ENCODE data around the gene EIF4G3. TPM values are rescaled to one million over a fixed set of nuclear protein-coding genes. Genes with fewer than 3 reads are reported as not detected.

EIF4G3 gene
- total RNA-seq, 4 donors from 2014 or later = 24.4 to 57.0 (median 27.9) TPM

- TF ChIP-seq POLR2A (IDR thresholded peaks at IDR 0.05) = no peak
- TF ChIP-seq CTCF (IDR thresholded peaks at IDR 0.05) = no peak
- intact Hi-C loops (cut with DNase I; ENCODE audit: low total_unique reads) = no loop called here
- 97 to 100% methylated on average over 2 of the region's 2 CpGs for WGBS, 2 donors
- no peak overlapping the region for H3K4me3 ChIP-seq (ENCODE audit: low read depth, poor library complexity, severe bottlenecking)
- DNase-seq (ENCODE audit: low spot score in 2 of 2) = no peak
Observed at GRCh38 chr1:21168444-21168843, 8.3 kb downstream of the EIF4G3 start.

GRCh38 chr1:21165646-21166045 is 11.1 kb downstream of the EIF4G3 start:
- WGBS, 2 donors = 78 to 95% methylated on average over 1 of the region's 1 CpG
- TF ChIP-seq POLR2A (IDR thresholded peaks at IDR 0.05) = no peak
- no peak for TF ChIP-seq CTCF (IDR thresholded peaks at IDR 0.05)
- H3K4me3 ChIP-seq (ENCODE audit: low read depth, poor library complexity, severe bottlenecking) = no peak overlapping the region
- no peak for DNase-seq (ENCODE audit: low spot score in 2 of 2)
- intact Hi-C loops (cut with DNase I; ENCODE audit: low total_unique reads) = no loop called here

- no peak for DNase-seq (ENCODE audit: low spot score in 2 of 2)
- intact Hi-C loops (cut with DNase I; ENCODE audit: low total_unique reads) = no loop called here
- H3K4me3 ChIP-seq (ENCODE audit: low read depth, poor library complexity, severe bottlenecking) = no peak overlapping the region
- 67 to 68% methylated on average over 2 of the region's 2 CpGs for WGBS, 2 donors
- no peak for TF ChIP-seq POLR2A (IDR thresholded peaks at IDR 0.05)
- TF ChIP-seq CTCF (IDR thresholded peaks at IDR 0.05) = no peak
Observed at GRCh38 chr1:21165076-21165475, 11.6 kb downstream of the EIF4G3 start.

GRCh38 chr1:21164266-21164665 is 12.4 kb downstream of the EIF4G3 start:
- DNase-seq (ENCODE audit: low spot score in 2 of 2) = no peak
- H3K4me3 ChIP-seq (ENCODE audit: low read depth, poor library complexity, severe bottlenecking) = no peak overlapping the region
- TF ChIP-seq CTCF (IDR thresholded peaks at IDR 0.05) = no peak
- TF ChIP-seq POLR2A (IDR thresholded peaks at IDR 0.05) = no peak
- intact Hi-C loops (cut with DNase I; ENCODE audit: low total_unique reads) = no loop called here
- WGBS, 2 donors = 90 to 92% methylated on average over 8 of the region's 8 CpGs

GRCh38 chr1:21162740-21163464 is 13.8 kb downstream of the EIF4G3 start:
- intact Hi-C loops (cut with DNase I; ENCODE audit: low total_unique reads) = no loop called here
- no peak overlapping the region for H3K4me3 ChIP-seq (ENCODE audit: low read depth, poor library complexity, severe bottlenecking)
- no peak for TF ChIP-seq CTCF (IDR thresholded peaks at IDR 0.05)
- no peak for TF ChIP-seq POLR2A (IDR thresholded peaks at IDR 0.05)
- DNase-seq (ENCODE audit: low spot score in 2 of 2) = no peak

GRCh38 chr1:21161842-21162241 is 14.9 kb downstream of the EIF4G3 start:
- 69 to 77% methylated on average over 6 of the region's 6 CpGs for WGBS, 2 donors
- H3K4me3 ChIP-seq (ENCODE audit: low read depth, poor library complexity, severe bottlenecking) = no peak overlapping the region
- intact Hi-C loops (cut with DNase I; ENCODE audit: low total_unique reads) = no loop called here
- TF ChIP-seq POLR2A (IDR thresholded peaks at IDR 0.05) (no peak), CTCF (IDR thresholded peaks at IDR 0.05) (no peak)
- no peak for DNase-seq (ENCODE audit: low spot score in 2 of 2)

Measured in lower leg skin (tissue), 4 donors.